Thyroid gland (tissue), 4 donors: ENCODE results near the gene ETFBKMT. TPM values are rescaled to one million over a fixed set of nuclear protein-coding genes. Genes with fewer than 3 reads are reported as not detected.

ENCODE experiments used
- DNase-seq, 2 donors: peaks; one replicate each; pipeline ENCODE4 v3.0.0-alpha.2; 2019
- H3K27ac ChIP-seq, 3 donors: fragments of 200-600 bp; sonication (generic); 1 replicate in 2 of 3; 2 replicates in 1 of 3; pipeline ENCODE4 v1.5.1; 2016 to 2019; ENCODE audit warnings: mild to moderate bottlenecking in 1 of 3, moderate library complexity in 1 of 3
- H3K27me3 ChIP-seq: fragments of 200-600 bp; sonication (generic); one replicate; pipeline ENCODE4 v1.5.1; 2019
- H3K36me3 ChIP-seq, 2 donors: fragments of 200-600 bp; sonication (generic); one replicate each; pipeline ENCODE4 v1.5.1; 2016 to 2019
- H3K4me1 ChIP-seq, 2 donors: fragments of 200-600 bp; sonication (generic); one replicate each; pipeline ENCODE4 v1.5.1; 2017 to 2019
- H3K4me3 ChIP-seq, 3 donors: fragments of 200-600 bp; sonication (generic); replicated peaks in 1 of 3; 1 replicate in 2 of 3; 2 replicates in 1 of 3; pipeline ENCODE4 v1.5.1; 2016; ENCODE audit warnings: mild to moderate bottlenecking in 1 of 3
- H3K9me3 ChIP-seq: fragments of 200-600 bp; sonication (generic); one replicate; pipeline ENCODE4 v1.5.1; 2017
- CTCF ChIP-seq, 6 experiments: fragments of 200-600 bp in 3 of 6; fragments of 450-650 bp in 3 of 6; sonication (generic) in 3 of 6; IDR thresholded peaks; one replicate each; pipeline ENCODE4 v1.5.1; 2016 to 2019; ENCODE audit warnings: antibody characterized with exemption in 6 of 6, mild to moderate bottlenecking in 2 of 6, inconsistent platforms in 1 of 6, moderate library complexity in 1 of 6
- POLR2A ChIP-seq, 2 donors: fragments of 450-650 bp; IDR thresholded peaks; one replicate each; pipeline ENCODE4 v1.6.1; 2017; ENCODE audit warnings: antibody characterized with exemption in 2 of 2, mild to moderate bottlenecking in 2 of 2, moderate library complexity in 1 of 2
- WGBS, 2 donors: methylation state at CpG; one replicate each; pipeline ENCODE4 v1.1.5; 2017; 5-methylcytosine and 5-hydroxymethylcytosine counted together
- intact Hi-C: fragments of 100-400 bp; cut with DNase I; formaldehyde crosslinking; loops from one replicate; pipeline ENCODE4 v1.15.1; 2023
- total RNA-seq, 4 donors: library from RNA; depleted of rRNA; stranded (reverse); fragments of >200 nt; gene quantifications; one replicate each; pipeline ENCODE4 v1.2.3, GENCODE V29; 2016

Gene ETFBKMT
- total RNA-seq, 4 donors from 2014 or later = 5.8 to 9.8 (median 6.4) TPM

- H3K4me3 ChIP-seq = no peak overlapping the region
Observed at GRCh38 chr12:31631023-31631724, 28.3 kb upstream of the ETFBKMT start.

GRCh38 chr12:31631809-31632208 is 27.7 kb upstream of the ETFBKMT start:
- H3K4me3 ChIP-seq = no peak overlapping the region
- H3K27ac ChIP-seq = no peak overlapping the region
- H3K36me3 ChIP-seq = no peaks in the 10 kb centered on the region
- DNase-seq = no peak
- H3K27me3 ChIP-seq = no peaks in the 10 kb centered on the region
- H3K9me3 ChIP-seq = no peaks in the 10 kb centered on the region
- TF ChIP-seq CTCF (IDR thresholded peaks at IDR 0.05) = no peak
- TF ChIP-seq POLR2A (IDR thresholded peaks at IDR 0.05) = no peak
- no peaks in the 10 kb centered on the region for H3K4me1 ChIP-seq
- WGBS, 2 donors = 93 to 95% methylated on average over 12 of the region's 12 CpGs
- intact Hi-C loops = no loop called here

More at GRCh38 chr12:31631023-31631724, 28.3 kb upstream of the ETFBKMT start:
- H3K4me1 ChIP-seq = no peaks in the 10 kb centered on the region
- intact Hi-C loops = no loop called here
- no peak for TF ChIP-seq POLR2A (IDR thresholded peaks at IDR 0.05)
- TF ChIP-seq CTCF (IDR thresholded peaks at IDR 0.05) = no peak
- no peaks in the 10 kb centered on the region for H3K27me3 ChIP-seq
- no peaks in the 10 kb centered on the region for H3K36me3 ChIP-seq
- 93 to 94% methylated on average over 6 of the region's 6 CpGs for WGBS, 2 donors
- DNase-seq = no peak
- H3K27ac ChIP-seq = no peak overlapping the region
- H3K9me3 ChIP-seq = no peaks in the 10 kb centered on the region

GRCh38 chr12:31633464-31633863 is 26.0 kb upstream of the ETFBKMT start:
- Histone ChIP-seq H3K27me3 (no peaks in the 10 kb centered on the region), H3K27ac (no peak overlapping the region), H3K36me3 (no peaks in the 10 kb centered on the region), H3K4me1 (no peaks in the 10 kb centered on the region), H3K4me3 (no peak overlapping the region), H3K9me3 (no peaks in the 10 kb centered on the region)
- no peak for TF ChIP-seq CTCF (IDR thresholded peaks at IDR 0.05)
- TF ChIP-seq POLR2A (IDR thresholded peaks at IDR 0.05) = no peak
- DNase-seq = no peak
- 81 to 86% methylated on average over 4 of the region's 4 CpGs for WGBS, 2 donors
- intact Hi-C loops = no loop called here

GRCh38 chr12:31634620-31635019 is 24.9 kb upstream of the ETFBKMT start:
- Histone ChIP-seq H3K9me3 (no peaks in the 10 kb centered on the region), H3K4me3 (no peak overlapping the region), H3K27me3 (no peaks in the 10 kb centered on the region), H3K4me1 (no peaks in the 10 kb centered on the region), H3K27ac (no peak overlapping the region), H3K36me3 (no peaks in the 10 kb centered on the region)
- DNase-seq = no peak
- 94 to 97% methylated on average over 1 of the region's 1 CpG for WGBS, 2 donors
- intact Hi-C loops = loop anchor here (2.0 kb wide), 1 partner anchor 234 kb away; no protein-coding TSS in a partner anchor
- TF ChIP-seq POLR2A (IDR thresholded peaks at IDR 0.05) (no peak), CTCF (IDR thresholded peaks at IDR 0.05) (no peak)

GRCh38 chr12:31641509-31642090 is 17.9 kb upstream of the ETFBKMT start:
- Histone ChIP-seq H3K4me1 (no peaks in the 10 kb centered on the region), H3K36me3 (no peaks in the 10 kb centered on the region), H3K27me3 (no peaks in the 10 kb centered on the region), H3K4me3 (no peak overlapping the region), H3K27ac (no peak overlapping the region), H3K9me3 (no peaks in the 10 kb centered on the region)
- DNase-seq = no peak
- 56 to 61% methylated on average over 11 of the region's 11 CpGs for WGBS, 2 donors
- TF ChIP-seq POLR2A (IDR thresholded peaks at IDR 0.05) (no peak), CTCF (IDR thresholded peaks at IDR 0.05) (no peak)
- intact Hi-C loops = no loop called here
